WI38 (cell line): ENCODE data around the gene RHBDL3.

ENCODE experiments used
- H3K4me3 ChIP-seq: 2 replicates; pipeline ENCODE4 v1.5.1; 2011; ENCODE audit warnings: low read depth, mild to moderate bottlenecking, control low read depth, low read length
- TF ChIP-seq, protein P1 (sequence below): IDR thresholded peaks from 2 replicates; pipeline ENCODE4 v1.5.1; 2012; ENCODE audit warnings: low read depth, mild to moderate bottlenecking, control low read depth, low read length

RHBDL3 gene

DNA sequence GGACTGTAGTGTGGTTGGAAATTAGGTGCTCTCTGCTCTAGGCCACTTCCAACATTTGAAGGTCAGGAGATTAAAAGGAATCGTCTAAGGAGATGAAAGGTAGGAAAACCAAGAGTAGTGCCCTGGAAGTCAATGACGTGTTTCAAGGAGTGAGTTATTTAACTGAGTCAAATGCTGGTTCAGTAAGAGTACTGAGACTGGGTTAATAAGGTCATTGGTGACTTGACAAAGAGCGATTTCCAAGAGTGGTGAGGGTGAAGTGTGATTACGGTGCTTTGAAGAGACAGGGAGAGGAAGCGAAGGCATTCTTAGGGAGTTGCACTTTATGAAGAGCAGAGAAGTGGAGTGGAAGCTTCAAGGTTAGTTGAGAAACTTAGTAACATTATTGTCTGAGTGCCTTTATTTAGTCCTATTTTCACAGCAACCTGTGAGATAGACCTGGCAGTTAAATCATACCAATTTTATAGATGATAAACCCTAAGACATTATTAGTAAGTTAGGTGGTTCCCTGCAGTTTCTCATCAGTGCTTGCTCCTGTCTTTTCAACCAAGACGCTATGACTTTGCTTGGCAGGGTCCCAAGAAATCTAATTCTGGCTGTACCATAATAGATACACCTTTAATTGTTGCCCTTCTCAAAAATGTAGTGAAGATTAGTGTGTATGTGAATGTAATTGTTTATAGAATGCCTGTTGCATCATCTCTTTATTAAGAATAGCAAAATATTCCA is 90.2 kb downstream of the RHBDL3 start:
- TF ChIP-seq, protein P1, sequence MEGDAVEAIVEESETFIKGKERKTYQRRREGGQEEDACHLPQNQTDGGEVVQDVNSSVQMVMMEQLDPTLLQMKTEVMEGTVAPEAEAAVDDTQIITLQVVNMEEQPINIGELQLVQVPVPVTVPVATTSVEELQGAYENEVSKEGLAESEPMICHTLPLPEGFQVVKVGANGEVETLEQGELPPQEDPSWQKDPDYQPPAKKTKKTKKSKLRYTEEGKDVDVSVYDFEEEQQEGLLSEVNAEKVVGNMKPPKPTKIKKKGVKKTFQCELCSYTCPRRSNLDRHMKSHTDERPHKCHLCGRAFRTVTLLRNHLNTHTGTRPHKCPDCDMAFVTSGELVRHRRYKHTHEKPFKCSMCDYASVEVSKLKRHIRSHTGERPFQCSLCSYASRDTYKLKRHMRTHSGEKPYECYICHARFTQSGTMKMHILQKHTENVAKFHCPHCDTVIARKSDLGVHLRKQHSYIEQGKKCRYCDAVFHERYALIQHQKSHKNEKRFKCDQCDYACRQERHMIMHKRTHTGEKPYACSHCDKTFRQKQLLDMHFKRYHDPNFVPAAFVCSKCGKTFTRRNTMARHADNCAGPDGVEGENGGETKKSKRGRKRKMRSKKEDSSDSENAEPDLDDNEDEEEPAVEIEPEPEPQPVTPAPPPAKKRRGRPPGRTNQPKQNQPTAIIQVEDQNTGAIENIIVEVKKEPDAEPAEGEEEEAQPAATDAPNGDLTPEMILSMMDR, result no peak
- no peak overlapping the region for H3K4me3 ChIP-seq

GRCh38 chr17:32356378-32356743 is 90.7 kb downstream of the RHBDL3 start:
- no peak overlapping the region for H3K4me3 ChIP-seq
- TF ChIP-seq, protein P1, result no peak

GRCh38 chr17:32356750-32357149 is 91.1 kb downstream of the RHBDL3 start:
- no peak overlapping the region for H3K4me3 ChIP-seq
- TF ChIP-seq, protein P1, result no peak

- TF ChIP-seq, protein P1, result no peak
- H3K4me3 ChIP-seq, result no peak overlapping the region
Measured at GRCh38 chr17:32357615-32358014, 92.0 kb downstream of the RHBDL3 start.

- TF ChIP-seq, protein P1, result no peak
- no peak overlapping the region for H3K4me3 ChIP-seq
Measured at GRCh38 chr17:32361270-32361669, 95.6 kb downstream of the RHBDL3 start.

DNA sequence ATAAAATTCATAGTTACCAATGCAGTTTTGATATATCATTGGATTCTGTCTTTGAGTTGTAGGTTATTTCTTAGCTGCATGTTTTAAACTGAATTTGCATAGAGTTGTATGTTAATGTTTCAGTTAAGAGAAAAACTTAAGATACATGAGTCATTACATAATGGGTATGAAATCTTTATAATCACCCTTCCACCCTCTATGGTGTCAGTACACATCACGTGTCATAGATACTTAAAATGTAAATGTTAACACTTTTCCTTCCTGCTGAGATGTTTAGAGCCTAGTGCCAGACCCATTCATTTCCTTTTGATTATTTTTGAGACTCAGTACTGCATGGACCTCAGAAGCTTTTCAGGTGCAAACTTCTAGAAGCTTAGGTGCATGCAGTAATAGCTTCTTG is 104.8 kb downstream of the RHBDL3 start:
- H3K4me3 ChIP-seq, result no peak overlapping the region
- TF ChIP-seq, protein P1, result no peak
